Panc1 (cell line): ENCODE measurements around the gene CLEC2D.

Experiments used
- POLR2AphosphoS5 ChIP-seq: IDR thresholded peaks from 2 replicates; pipeline ENCODE4 v1.6.1; 2012; ENCODE audit warnings: mild to moderate bottlenecking, low read depth, low read length, moderate library complexity
- SIN3A ChIP-seq: IDR thresholded peaks from 2 replicates; pipeline ENCODE4 v1.6.1; 2012; ENCODE audit warnings: low read depth, mild to moderate bottlenecking, low read length, moderate library complexity, borderline replicate concordance; ENCODE audit not compliant: insufficient read depth
- TF ChIP-seq, protein P1 (sequence below): fragments of 450-650 bp; IDR thresholded peaks from 2 replicates; pipeline ENCODE4 v1.5.1; 2017; ENCODE audit warnings: mild to moderate bottlenecking
- TF ChIP-seq, protein P2 (sequence below), 2 experiments: IDR thresholded peaks; 2 replicates each; pipeline ENCODE4 v1.6.1; 2011 to 2012; ENCODE audit warnings: low read depth in 2 of 2, control low read depth in 1 of 2, low read length in 1 of 2, mild to moderate bottlenecking in 1 of 2, moderate library complexity in 1 of 2; ENCODE audit not compliant: insufficient read depth in 1 of 2

DNA sequence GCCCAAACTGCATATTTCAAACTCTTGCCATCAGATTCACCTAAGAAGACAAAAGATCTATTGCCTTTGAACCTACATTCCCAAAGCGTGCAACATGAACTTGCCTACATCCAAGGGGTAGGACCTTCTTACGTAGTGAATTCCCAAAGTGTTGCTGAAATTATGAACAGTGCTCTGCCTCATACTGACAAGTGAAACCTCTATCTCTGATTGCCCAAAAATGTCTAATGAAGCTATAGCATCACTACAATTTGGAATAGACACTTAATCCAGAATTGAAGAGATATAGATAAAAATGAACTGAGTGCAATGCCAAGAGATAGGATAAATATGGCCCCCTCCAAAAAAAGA is 31.1 kb downstream of the CLEC2D start:
- TF ChIP-seq, protein P1, sequence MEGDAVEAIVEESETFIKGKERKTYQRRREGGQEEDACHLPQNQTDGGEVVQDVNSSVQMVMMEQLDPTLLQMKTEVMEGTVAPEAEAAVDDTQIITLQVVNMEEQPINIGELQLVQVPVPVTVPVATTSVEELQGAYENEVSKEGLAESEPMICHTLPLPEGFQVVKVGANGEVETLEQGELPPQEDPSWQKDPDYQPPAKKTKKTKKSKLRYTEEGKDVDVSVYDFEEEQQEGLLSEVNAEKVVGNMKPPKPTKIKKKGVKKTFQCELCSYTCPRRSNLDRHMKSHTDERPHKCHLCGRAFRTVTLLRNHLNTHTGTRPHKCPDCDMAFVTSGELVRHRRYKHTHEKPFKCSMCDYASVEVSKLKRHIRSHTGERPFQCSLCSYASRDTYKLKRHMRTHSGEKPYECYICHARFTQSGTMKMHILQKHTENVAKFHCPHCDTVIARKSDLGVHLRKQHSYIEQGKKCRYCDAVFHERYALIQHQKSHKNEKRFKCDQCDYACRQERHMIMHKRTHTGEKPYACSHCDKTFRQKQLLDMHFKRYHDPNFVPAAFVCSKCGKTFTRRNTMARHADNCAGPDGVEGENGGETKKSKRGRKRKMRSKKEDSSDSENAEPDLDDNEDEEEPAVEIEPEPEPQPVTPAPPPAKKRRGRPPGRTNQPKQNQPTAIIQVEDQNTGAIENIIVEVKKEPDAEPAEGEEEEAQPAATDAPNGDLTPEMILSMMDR, result no peak
- TF ChIP-seq SIN3A (no peak), POLR2AphosphoS5 (no peak)
- TF ChIP-seq, protein P2, sequence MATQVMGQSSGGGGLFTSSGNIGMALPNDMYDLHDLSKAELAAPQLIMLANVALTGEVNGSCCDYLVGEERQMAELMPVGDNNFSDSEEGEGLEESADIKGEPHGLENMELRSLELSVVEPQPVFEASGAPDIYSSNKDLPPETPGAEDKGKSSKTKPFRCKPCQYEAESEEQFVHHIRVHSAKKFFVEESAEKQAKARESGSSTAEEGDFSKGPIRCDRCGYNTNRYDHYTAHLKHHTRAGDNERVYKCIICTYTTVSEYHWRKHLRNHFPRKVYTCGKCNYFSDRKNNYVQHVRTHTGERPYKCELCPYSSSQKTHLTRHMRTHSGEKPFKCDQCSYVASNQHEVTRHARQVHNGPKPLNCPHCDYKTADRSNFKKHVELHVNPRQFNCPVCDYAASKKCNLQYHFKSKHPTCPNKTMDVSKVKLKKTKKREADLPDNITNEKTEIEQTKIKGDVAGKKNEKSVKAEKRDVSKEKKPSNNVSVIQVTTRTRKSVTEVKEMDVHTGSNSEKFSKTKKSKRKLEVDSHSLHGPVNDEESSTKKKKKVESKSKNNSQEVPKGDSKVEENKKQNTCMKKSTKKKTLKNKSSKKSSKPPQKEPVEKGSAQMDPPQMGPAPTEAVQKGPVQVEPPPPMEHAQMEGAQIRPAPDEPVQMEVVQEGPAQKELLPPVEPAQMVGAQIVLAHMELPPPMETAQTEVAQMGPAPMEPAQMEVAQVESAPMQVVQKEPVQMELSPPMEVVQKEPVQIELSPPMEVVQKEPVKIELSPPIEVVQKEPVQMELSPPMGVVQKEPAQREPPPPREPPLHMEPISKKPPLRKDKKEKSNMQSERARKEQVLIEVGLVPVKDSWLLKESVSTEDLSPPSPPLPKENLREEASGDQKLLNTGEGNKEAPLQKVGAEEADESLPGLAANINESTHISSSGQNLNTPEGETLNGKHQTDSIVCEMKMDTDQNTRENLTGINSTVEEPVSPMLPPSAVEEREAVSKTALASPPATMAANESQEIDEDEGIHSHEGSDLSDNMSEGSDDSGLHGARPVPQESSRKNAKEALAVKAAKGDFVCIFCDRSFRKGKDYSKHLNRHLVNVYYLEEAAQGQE (IDR thresholded peaks at IDR 0.05; ENCODE audit: insufficient read depth in 1 of 2, low read depth in 2 of 2, low read length in 1 of 2), result no peak
